Heart left ventricle (tissue), 16 donors: ENCODE measurements around the gene MBTPS2. TPM values are rescaled to one million over a fixed set of nuclear protein-coding genes. Genes with fewer than 3 reads are reported as not detected.

Source experiments
- ATAC-seq, 4 donors: fragments of 200-7000 bp; cut with Tn5 transposase; one replicate each; pipeline ENCODE4 v1.9.1; 2020 to 2022; ENCODE audit warnings: moderate library complexity in 4 of 4, mild to moderate bottlenecking in 3 of 4, moderate number of reproducible peaks in 1 of 4
- DNase-seq, 5 donors: peaks; one replicate each; pipeline ENCODE4 v3.0.0-alpha.2; 2020
- H3K27ac ChIP-seq, 12 donors: fragments of 200-600 bp; sonication (generic) in 4 of 12; one replicate each; pipeline versions ENCODE4 v1.5.0 to v1.8.0; 2016 to 2022; ENCODE audit warnings: mild to moderate bottlenecking in 2 of 12
- H3K27me3 ChIP-seq, 9 donors: fragments of 200-600 bp; sonication (generic) in 2 of 9; one replicate each; pipeline versions ENCODE4 v1.5.1 to v1.8.0; 2016 to 2022; ENCODE audit warnings: mild to moderate bottlenecking in 3 of 9
- H3K36me3 ChIP-seq, 9 donors: fragments of 200-600 bp; sonication (generic) in 2 of 9; one replicate each; pipeline versions ENCODE4 v1.5.0 to v1.8.0; 2018 to 2022; ENCODE audit warnings: mild to moderate bottlenecking in 2 of 9
- H3K4me1 ChIP-seq, 12 donors: fragments of 200-600 bp; sonication (generic) in 4 of 12; one replicate each; pipeline versions ENCODE4 v1.5.0 to v1.8.0; 2016 to 2022; ENCODE audit warnings: mild to moderate bottlenecking in 3 of 12
- H3K4me3 ChIP-seq, 12 donors: fragments of 200-600 bp; sonication (generic) in 4 of 12; one replicate each; pipeline versions ENCODE4 v1.5.0 to v1.8.0; 2017 to 2022; ENCODE audit warnings: mild to moderate bottlenecking in 9 of 12, moderate library complexity in 4 of 12
- H3K9me3 ChIP-seq, 12 donors: fragments of 200-600 bp; sonication (generic) in 4 of 12; one replicate each; pipeline versions ENCODE4 v1.5.0 to v1.8.0; 2016 to 2022; ENCODE audit warnings: mild to moderate bottlenecking in 1 of 12
- CTCF ChIP-seq, 12 donors: fragments of 200-600 bp; sonication (generic) in 4 of 12; IDR thresholded peaks; one replicate each; pipeline versions ENCODE4 v1.5.0 to v1.8.0; 2018 to 2022; ENCODE audit warnings: antibody characterized with exemption in 12 of 12, mild to moderate bottlenecking in 5 of 12
- POLR2A ChIP-seq, 2 donors: fragments of 450-650 bp; IDR thresholded peaks; one replicate each; pipeline ENCODE4 v1.6.1; 2017; ENCODE audit warnings: antibody characterized with exemption in 2 of 2, mild to moderate bottlenecking in 2 of 2, moderate library complexity in 2 of 2
- WGBS, 4 donors: extraction: QIAGEN DNeasy Blood & Tissue Kit in 2 of 4; methylation state at CpG; one replicate each; pipeline versions ENCODE4 v1.1.5 to v1.1.7; 2013 to 2018; 5-methylcytosine and 5-hydroxymethylcytosine counted together
- intact Hi-C, 10 donors: fragments of 100-400 bp; cut with DNase I; formaldehyde crosslinking; loops; one replicate each; pipeline versions ENCODE4 v1.11.1 to v1.14.2; 2022
- polyA plus RNA-seq, 2 donors: library from polyadenylated mRNA; stranded (reverse); fragments of 200-250 nt; gene quantifications; one replicate each; pipeline ENCODE4 v1.2.3, GENCODE V29; 2013
- total RNA-seq, 9 donors: library from RNA; depleted of rRNA in 2 of 9; stranded (reverse); fragments of >200 nt in 2 of 9; fragmentation: NEBNext Ultra II Directional in 3 of 9; extraction: Animal tissue kit (Norgen Biotek cat#: 25700) in 3 of 9; gene quantifications; one replicate each; pipeline versions ENCODE4 v1.1.0 to v1.2.4, GENCODE V29; 2016 to 2023
- donor health status: ischemic (EF 13 %, LVEDD 7.1; RV severe dilation, severe dysfunction).
- donor health status: healthy with polysubstance abuse.
- donor health status: DM: no; HTN: yes; CAD: no.
- donor health status: DM: no; HTN: no; CAD: no.
- donor health status: ischemic (EF 25% LVEDD 6.9; RV normal size, moderate dysfunction).
- donor health status: ischemic (EF 25% LVEDD 5.7; RV mildly dilated, moderate dysfunction).
- donor health status: healthy.
- donor health status: DM: yes; HTN: yes; CAD: no.
- donor health status: ischemic (EF 35%, LVEDD 5.7; RV mildly dilated, moderate dysfunction).
- donor health status: nonischemic (EF 11% LVEDD 7.7; RV severe dilation, severe dysfunction).
- donor health status: DM: yes; HTN: yes; CAD: no.
- donor health status: PGD.
- donor health status: ischemic (EF 29% LVEDD 5.4; RV normal size, mild dysfunction).
- donor health status: nonischemic (EF 23%, LVEDD 6.1; RV moderate dilation, normal function).

The MBTPS2 gene
- total and polyA plus RNA-seq, 11 donors: 2.6 to 14.8 (median 11.5) TPM

DNA sequence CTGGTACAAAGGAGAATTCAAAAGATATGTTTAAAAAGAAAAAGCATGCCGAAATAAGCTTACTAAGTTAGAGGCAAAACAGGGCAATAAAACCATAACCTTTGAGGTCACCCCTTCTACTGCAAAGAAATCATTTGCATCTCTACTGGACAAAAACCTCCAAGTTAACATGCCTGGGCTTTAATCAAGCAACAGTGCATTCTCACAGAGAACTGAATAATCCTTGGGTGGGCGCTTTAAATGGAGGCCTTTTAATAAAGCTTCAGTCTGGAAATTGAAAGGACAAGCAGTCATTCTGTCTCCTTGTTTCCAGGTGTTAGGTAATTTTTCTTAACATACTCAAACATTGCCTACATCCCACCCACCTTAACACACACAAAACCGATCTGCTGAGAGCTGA is 66.5 kb downstream of the MBTPS2 start:
- DNase-seq (no peak), ATAC-seq (no peak)
- H3K9me3 ChIP-seq: no peaks in the 10 kb centered on the region
- H3K27me3 ChIP-seq: no peaks in the 10 kb centered on the region
- H3K4me3 ChIP-seq: no peak overlapping the region
- no peak overlapping the region for H3K27ac ChIP-seq
- H3K4me1 ChIP-seq: no peaks in the 10 kb centered on the region
- H3K36me3 ChIP-seq: peaks cover 0 to 2% (median 0%) of the 10 kb centered on the region in 9 donors
- intact Hi-C loops: no loop called here
- 76 to 98% (median 87%) methylated on average over 3 of the region's 3 CpGs for WGBS, 4 donors
- TF ChIP-seq CTCF (IDR thresholded peaks at IDR 0.05) (no peak), POLR2A (IDR thresholded peaks at IDR 0.05) (no peak)

GRCh38 chrX:21907260-21907659 is 67.8 kb downstream of the MBTPS2 start:
- ATAC-seq (no peak), DNase-seq (no peak)
- Histone ChIP-seq H3K4me3 (no peak overlapping the region), H3K36me3 (no peaks in the 10 kb centered on the region), H3K27me3 (no peaks in the 10 kb centered on the region), H3K9me3 (no peaks in the 10 kb centered on the region), H3K4me1 (no peaks in the 10 kb centered on the region), H3K27ac (no peak overlapping the region)
- 50 to 79% (median 60%) methylated on average over 1 of the region's 1 CpG for WGBS, 4 donors
- intact Hi-C loops: no loop called here
- TF ChIP-seq POLR2A (IDR thresholded peaks at IDR 0.05) (no peak), CTCF (IDR thresholded peaks at IDR 0.05) (no peak)

GRCh38 chrX:21911481-21911880 is 72.1 kb downstream of the MBTPS2 start:
- Histone ChIP-seq H3K27me3 (no peaks in the 10 kb centered on the region), H3K9me3 (no peaks in the 10 kb centered on the region), H3K27ac (no peak overlapping the region), H3K4me1 (no peaks in the 10 kb centered on the region), H3K4me3 (no peak overlapping the region), H3K36me3 (no peaks in the 10 kb centered on the region)
- ATAC-seq (no peak), DNase-seq (no peak)
- intact Hi-C loops: no loop called here
- no peak for TF ChIP-seq POLR2A (IDR thresholded peaks at IDR 0.05)
- TF ChIP-seq CTCF (IDR thresholded peaks at IDR 0.05): no peak
- WGBS, 4 donors: 78 to 98% (median 92%) methylated on average over 4 of the region's 4 CpGs

DNA sequence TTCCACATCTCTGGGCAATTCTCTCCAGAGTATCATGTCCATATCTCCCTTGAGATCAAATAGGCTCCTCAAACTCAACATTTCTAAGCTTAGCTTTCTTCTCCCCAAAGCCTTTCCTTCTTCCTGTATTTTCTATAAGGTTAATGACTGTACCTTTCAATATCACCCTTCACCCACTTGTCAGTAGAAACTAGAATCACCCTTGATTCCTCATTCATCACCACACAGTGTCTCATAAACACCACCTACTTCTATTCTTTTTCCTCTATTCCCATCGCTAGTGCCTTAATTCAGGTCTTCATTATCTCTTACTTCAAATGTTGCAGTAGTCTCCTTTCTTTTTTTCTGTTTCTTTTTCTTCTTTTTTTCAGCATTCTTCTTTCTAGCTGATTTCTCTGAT is 72.8 kb downstream of the MBTPS2 start:
- Histone ChIP-seq H3K27me3 (no peaks in the 10 kb centered on the region), H3K4me1 (no peaks in the 10 kb centered on the region), H3K4me3 (no peak overlapping the region), H3K36me3 (no peaks in the 10 kb centered on the region), H3K27ac (no peak overlapping the region), H3K9me3 (no peaks in the 10 kb centered on the region)
- ATAC-seq (no peak), DNase-seq (no peak)
- no peak for TF ChIP-seq CTCF (IDR thresholded peaks at IDR 0.05)
- TF ChIP-seq POLR2A (IDR thresholded peaks at IDR 0.05): no peak
- intact Hi-C loops: no loop called here
- WGBS, 4 donors: 81 to 98% (median 91%) methylated on average over 1 of the region's 1 CpG
